Fibroblast of the aortic adventitia (primary cell): ENCODE measurements around the gene HDAC11. TPM values are rescaled to one million over a fixed set of nuclear protein-coding genes. Genes with fewer than 3 reads are reported as not detected.

Source experiments
- DNase-seq: peaks from one replicate; pipeline ENCODE4 v3.0.0-alpha.2; 2010; ENCODE audit warnings: low read depth
- H3K4me3 ChIP-seq: 2 replicates; pipeline ENCODE4 v1.5.1; 2011; ENCODE audit warnings: low read depth, mild to moderate bottlenecking, control low read depth, low read length, moderate library complexity
- total RNA-seq: library from RNA; depleted of rRNA; stranded (reverse); fragments of >200 nt; gene quantifications from 2 replicates; pipeline ENCODE4 v1.2.3, GENCODE V29; 2012; ENCODE audit warnings: low replicate concordance
- TF ChIP-seq, protein P1 (sequence below): IDR thresholded peaks from 2 replicates; pipeline ENCODE4 v1.5.1; 2011; ENCODE audit warnings: mild to moderate bottlenecking, low read length, control low read depth, inconsistent platforms; ENCODE audit not compliant: insufficient read depth

Gene HDAC11
- total RNA-seq, 1 donor, result 5.2 TPM

DNA sequence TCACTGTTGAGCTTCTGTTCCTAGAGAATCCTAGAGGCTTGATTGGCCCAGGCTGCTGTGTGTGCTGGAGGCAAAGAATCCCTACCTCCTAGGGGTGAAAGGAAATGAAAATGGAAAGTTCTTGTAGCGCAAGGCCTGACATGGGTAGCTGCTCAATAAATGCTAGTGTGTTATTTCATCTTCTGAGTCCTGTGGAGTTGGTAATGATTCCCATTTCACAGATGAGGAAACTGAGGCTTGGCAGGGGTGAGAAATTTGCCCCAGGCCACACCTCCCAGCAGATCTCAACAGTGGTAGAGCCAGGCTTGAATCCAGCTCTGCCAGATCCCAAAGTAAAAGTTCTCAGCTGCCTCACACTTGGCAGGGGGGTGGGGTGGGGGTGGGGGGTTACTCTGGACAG is 26.1 kb downstream of the HDAC11 start:
- TF ChIP-seq, protein P1, sequence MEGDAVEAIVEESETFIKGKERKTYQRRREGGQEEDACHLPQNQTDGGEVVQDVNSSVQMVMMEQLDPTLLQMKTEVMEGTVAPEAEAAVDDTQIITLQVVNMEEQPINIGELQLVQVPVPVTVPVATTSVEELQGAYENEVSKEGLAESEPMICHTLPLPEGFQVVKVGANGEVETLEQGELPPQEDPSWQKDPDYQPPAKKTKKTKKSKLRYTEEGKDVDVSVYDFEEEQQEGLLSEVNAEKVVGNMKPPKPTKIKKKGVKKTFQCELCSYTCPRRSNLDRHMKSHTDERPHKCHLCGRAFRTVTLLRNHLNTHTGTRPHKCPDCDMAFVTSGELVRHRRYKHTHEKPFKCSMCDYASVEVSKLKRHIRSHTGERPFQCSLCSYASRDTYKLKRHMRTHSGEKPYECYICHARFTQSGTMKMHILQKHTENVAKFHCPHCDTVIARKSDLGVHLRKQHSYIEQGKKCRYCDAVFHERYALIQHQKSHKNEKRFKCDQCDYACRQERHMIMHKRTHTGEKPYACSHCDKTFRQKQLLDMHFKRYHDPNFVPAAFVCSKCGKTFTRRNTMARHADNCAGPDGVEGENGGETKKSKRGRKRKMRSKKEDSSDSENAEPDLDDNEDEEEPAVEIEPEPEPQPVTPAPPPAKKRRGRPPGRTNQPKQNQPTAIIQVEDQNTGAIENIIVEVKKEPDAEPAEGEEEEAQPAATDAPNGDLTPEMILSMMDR, result no peak
- no peak overlapping the region for H3K4me3 ChIP-seq
- no peak for DNase-seq

DNA sequence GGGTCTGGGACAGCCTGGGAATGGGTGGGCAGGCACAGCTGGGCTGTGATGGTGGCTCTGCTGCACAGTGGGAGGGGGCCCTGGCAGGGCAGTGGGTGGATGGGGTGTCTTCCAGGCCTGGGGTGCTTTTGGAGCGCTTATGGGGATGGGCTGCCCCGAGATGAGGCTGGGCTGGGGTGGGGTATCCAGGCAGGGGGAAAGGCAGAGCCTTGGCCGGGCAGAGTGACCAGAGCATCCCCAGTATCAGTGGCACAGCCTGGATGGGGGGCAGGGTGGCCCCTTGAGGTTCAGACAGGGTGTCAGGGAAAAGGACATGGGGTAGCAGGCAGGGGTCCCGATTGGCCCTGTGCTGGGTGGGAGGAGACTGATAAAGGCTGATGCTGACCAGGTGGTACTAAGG is 26.6 kb downstream of the HDAC11 start:
- DNase-seq, result no peak

DNA sequence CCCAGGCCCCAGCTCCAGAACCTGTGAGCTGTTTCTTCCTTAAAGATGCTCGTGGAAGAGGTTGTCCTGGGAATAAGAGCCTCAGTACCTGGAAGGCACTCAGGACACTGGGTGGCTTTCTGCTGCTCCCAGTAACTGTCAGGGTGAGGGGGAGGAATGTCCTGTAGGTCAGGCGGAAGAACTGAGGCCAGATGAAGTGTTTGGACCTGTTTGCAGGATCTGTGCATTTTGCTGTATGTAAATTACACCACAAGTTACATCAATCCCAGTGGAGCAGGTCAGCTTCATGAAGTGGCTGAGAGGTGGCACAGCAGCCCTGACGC is 27.1 kb downstream of the HDAC11 start:
- TF ChIP-seq, protein P1, result no peak
- no peak for DNase-seq
- no peak overlapping the region for H3K4me3 ChIP-seq

More for the DNA sequence above, 26.6 kb downstream of the HDAC11 start:
- H3K4me3 ChIP-seq, result no peak overlapping the region
- TF ChIP-seq, protein P1, result no peak

DNA sequence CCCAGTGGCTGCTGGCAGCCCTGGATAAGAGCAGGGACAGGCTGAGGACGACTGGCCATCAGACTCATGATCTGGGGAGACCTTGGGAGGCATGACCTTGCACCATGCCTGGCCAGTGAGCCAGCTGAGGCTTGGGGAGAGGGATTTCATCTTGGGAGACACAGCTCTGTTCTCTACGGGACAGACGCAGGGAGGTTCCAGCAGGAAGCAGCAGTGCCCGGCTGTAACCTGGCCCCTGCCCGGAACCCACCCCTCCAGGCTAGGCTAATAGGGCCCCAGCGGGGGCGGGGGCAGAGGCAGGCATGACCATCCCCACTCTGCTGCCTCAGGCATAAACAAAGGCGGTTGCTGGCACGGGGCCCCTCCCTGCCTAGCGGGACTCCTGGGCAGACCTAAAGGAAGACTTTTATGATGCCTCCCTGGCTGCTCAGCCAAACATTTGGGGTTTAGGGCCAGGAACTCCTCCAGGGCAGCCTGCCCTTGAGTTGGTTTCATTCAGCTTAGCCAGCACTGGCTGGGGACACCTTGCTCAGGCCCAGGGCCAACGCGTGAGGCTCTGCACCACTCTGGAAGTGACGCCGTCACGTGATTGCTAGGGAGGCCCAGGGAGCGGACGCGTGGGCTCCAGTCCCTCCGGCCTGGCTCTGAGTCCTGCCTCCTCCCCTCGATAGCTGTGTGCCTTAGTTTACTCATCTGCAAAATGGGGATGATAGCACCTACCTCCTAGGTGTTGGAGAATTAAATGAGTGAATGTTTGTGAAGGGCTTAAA is 27.6 kb downstream of the HDAC11 start:
- DNase-seq, result peak; percentile 38
- TF ChIP-seq, protein P1, result no peak
- no peak overlapping the region for H3K4me3 ChIP-seq

DNA sequence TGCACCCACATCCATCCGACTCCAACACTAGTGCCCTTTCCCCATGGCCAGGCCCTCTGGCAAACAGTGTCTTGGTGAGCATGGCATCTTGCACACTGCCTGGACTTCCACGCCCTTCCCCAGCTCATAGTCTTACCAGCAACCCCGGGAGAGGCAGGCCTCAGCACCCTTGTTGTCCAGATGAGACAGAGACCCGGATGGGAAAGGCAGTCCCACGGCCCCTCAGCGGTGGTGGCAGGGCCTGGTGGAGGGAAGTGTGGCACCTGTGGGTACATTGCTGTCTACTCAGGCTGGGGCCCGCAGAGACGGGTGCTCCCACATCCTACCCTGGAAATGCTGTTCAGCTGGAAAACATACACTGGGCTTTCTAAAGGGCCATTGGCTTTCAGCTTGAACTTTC is 28.4 kb downstream of the HDAC11 start:
- TF ChIP-seq, protein P1, result no peak
- no peak for DNase-seq
- H3K4me3 ChIP-seq, result no peak overlapping the region

DNA sequence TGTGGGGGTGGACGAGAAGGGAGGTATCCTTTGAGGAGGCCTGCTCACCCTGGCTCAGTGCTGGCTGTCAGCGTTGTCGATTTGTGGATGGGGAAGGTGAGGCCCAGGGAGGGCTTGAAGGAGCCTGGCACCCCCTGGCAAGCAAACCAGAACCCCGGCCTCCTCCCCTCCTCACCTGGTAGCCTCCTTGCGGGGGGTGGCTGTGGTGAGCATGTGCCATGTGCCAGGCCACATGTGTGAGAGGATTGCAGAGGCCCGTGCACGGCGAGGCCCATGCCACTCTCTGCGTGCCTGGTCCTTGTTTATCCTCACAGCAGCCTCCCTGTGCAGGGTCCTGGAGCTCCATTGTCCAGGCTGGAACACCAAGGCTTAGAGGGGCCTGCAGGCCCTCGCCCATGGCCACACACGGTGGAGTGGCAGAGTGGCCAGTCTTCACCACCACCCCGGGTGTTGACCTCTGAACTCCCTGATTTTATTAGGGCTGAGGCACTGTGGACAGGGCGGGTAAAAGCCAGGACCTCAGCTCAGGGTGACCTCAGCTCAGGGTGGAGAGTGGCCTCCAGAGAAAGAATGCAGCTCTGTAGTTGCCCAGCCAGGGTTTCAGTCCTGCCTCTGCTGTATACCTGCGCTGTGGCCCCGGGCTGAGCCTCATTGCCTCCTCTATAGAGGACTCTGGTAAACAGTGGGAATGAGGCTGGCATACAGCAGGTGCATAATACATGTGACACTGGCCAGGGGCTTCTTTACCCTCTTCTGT is 29.1 kb downstream of the HDAC11 start:
- TF ChIP-seq, protein P1, result no peak
- H3K4me3 ChIP-seq, result no peak overlapping the region
- no peak for DNase-seq

DNA sequence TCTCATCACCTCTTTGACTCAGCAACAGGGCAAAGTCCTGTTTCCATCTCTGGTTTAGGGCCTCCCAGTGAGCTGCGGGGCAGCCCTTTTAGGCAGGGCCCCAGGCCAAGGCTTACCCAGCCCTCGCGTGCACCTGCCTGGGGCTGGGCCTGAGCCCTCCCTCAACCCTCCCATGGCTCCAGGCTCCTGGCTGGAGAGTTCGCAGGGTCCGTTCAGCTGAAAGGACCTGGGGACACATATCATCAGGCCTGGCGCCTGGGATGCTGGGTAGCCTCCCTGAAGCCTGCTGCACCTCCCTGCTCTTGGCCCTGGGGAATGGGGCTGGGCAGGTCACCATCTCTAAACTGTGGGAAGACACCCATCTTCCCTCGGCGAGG is 29.7 kb downstream of the HDAC11 start:
- TF ChIP-seq, protein P1, result no peak
- DNase-seq, result no peak
- no peak overlapping the region for H3K4me3 ChIP-seq
